T-cell (primary cell): ENCODE measurements around the gene FAM13A. TPM values are rescaled to one million over a fixed set of nuclear protein-coding genes. Genes with fewer than 3 reads are reported as not detected.
"Not testable (repeated sequence)": the region's sequence is repeated elsewhere in the genome, so short reads cannot be mapped to it uniquely, and the experiment has no call there.

Source experiments
- ATAC-seq, 4 experiments: fragments of 200-7000 bp in 3 of 4; fragments of 150-1000 bp in 1 of 4; cut with Tn5 transposase; replicated peaks in 1 of 4; 1 replicate in 3 of 4; 2 replicates in 1 of 4; pipeline ENCODE4 v1.10.0; 2021; ENCODE audit warnings: moderate library complexity in 3 of 4, mild to moderate bottlenecking in 2 of 4, moderate number of reproducible peaks in 1 of 4
- CTCF ChIA-PET, 2 donors: fragments of 300-600 bp; sonication (Branson Sonifier 250); formaldehyde crosslinking; loops; one replicate each; lab custom pipeline; 2022; ENCODE audit warnings: antibody characterized with exemption in 2 of 2; lab: Charles Lee
- POLR2A ChIA-PET, 2 donors: fragments of 300-600 bp; sonication (Branson Sonifier 250); formaldehyde crosslinking; loops; one replicate each; lab custom pipeline; 2022; ENCODE audit warnings: antibody characterized with exemption in 2 of 2; lab: Charles Lee
- DNase-seq, 35 experiments: peaks; one replicate each; pipeline versions ENCODE4 v3.0.0 to v3.0.0-alpha.2; 2013 to 2023
- H3K27ac ChIP-seq: one replicate; pipeline ENCODE4 v1.5.1; 2013; ENCODE audit warnings: low read length
- H3K27me3 ChIP-seq, 2 experiments: replicated peaks in 1 of 2; 1 replicate in 1 of 2; 2 replicates in 1 of 2; pipeline versions ENCODE4 v1.6.1 to v1.7.0; 2013; ENCODE audit warnings: low read length in 1 of 2, mixed read lengths in 1 of 2; ENCODE audit not compliant: control insufficient read depth in 2 of 2, insufficient read depth in 2 of 2; ENCODE audit errors: extremely low read depth in 1 of 2
- H3K36me3 ChIP-seq, 2 donors: 1 replicate in 1 of 2; 2 replicates in 1 of 2; pipeline versions ENCODE4 v1.6.1 to v1.7.0; 2013; ENCODE audit warnings: low read length in 1 of 2; ENCODE audit not compliant: control insufficient read depth in 2 of 2, insufficient read depth in 1 of 2; ENCODE audit errors: extremely low read depth in 1 of 2
- H3K4me1 ChIP-seq, 2 experiments: 1 replicate in 1 of 2; 2 replicates in 1 of 2; pipeline versions ENCODE4 v1.6.1 to v1.7.0; 2013; ENCODE audit warnings: low read length in 2 of 2, mixed read lengths in 1 of 2; ENCODE audit not compliant: insufficient read depth in 2 of 2, control insufficient read depth in 1 of 2; ENCODE audit errors: extremely low read depth in 1 of 2
- H3K4me3 ChIP-seq, 2 donors: 1 replicate in 1 of 2; 2 replicates in 1 of 2; pipeline versions ENCODE4 v1.5.1 to v1.7.0; 2013; ENCODE audit warnings: mild to moderate bottlenecking in 2 of 2, low read length in 1 of 2, moderate library complexity in 1 of 2; ENCODE audit not compliant: control insufficient read depth in 1 of 2; ENCODE audit errors: extremely low read depth in 1 of 2
- H3K9me3 ChIP-seq: 2 replicates; pipeline ENCODE4 v1.7.0; 2013
- H3K27ac Mint-ChIP-seq, 2 donors: one replicate each; pipeline ENCODE4 v1.8.0; 2020 to 2021; ENCODE audit warnings: mild to moderate bottlenecking in 2 of 2, mixed read lengths in 2 of 2
- H3K27me3 Mint-ChIP-seq, 2 donors: one replicate each; pipeline ENCODE4 v1.8.0; 2021 to 2022; ENCODE audit warnings: mixed read lengths in 2 of 2
- H3K36me3 Mint-ChIP-seq: one replicate; pipeline ENCODE4 v1.8.0; 2021; ENCODE audit warnings: mixed read lengths
- H3K4me1 Mint-ChIP-seq, 3 donors: one replicate each; pipeline ENCODE4 v1.8.0; 2020 to 2022; ENCODE audit warnings: mixed read lengths in 3 of 3, mild to moderate bottlenecking in 1 of 3
- H3K4me3 Mint-ChIP-seq, 3 donors: one replicate each; pipeline ENCODE4 v1.8.0; 2020 to 2022; ENCODE audit warnings: mild to moderate bottlenecking in 3 of 3, mixed read lengths in 3 of 3, moderate library complexity in 3 of 3
- H3K9me3 Mint-ChIP-seq, 3 donors: one replicate each; pipeline ENCODE4 v1.8.0; 2020 to 2022; ENCODE audit warnings: mixed read lengths in 3 of 3
- WGBS: methylation state at CpG from one replicate; pipeline ENCODE4 v1.1.5; 2013; ENCODE audit warnings: missing lambda C conversion rate; ENCODE audit not compliant: insufficient coverage; 5-methylcytosine and 5-hydroxymethylcytosine counted together
- total RNA-seq, 35 experiments: library from RNA in 6 of 35; stranded (reverse) in 6 of 35; fragments of 120-200 nt in 1 of 35; gene quantifications; one replicate each; pipeline versions ENCODE4 v1.2.1 to v1.2.4 and lab custom pipeline; 2013 to 2026

FAM13A gene
- total RNA-seq, 5 donors from 2014 or later (not counting 1 experiment from before 2014, with no cell fraction given): 11.3 to 92.9 (median 22.7) TPM

- Mint-ChIP-seq H3K9me3 (peaks cover 0 to 13% (median 0%) of the 10 kb centered on the region in 3 donors), H3K4me3 (peak overlapping the region in 1 of 3 donors; percentile 4), H3K27me3 (no peaks in the 10 kb centered on the region), H3K4me1 (peaks cover 24 to 52% (median 34%) of the 10 kb centered on the region in 3 donors), H3K27ac (peak overlapping the region; percentile 24 to 47), H3K36me3 (no peaks in the 10 kb centered on the region)
- DNase-seq (no peak), ATAC-seq (peak in 2 of 4 experiments; percentile 27 to 60)
- Histone ChIP-seq H3K4me3 (no peak overlapping the region), H3K9me3 (no peaks in the 10 kb centered on the region), H3K4me1 (peaks cover 0 to 2% of the 10 kb centered on the region in 2 experiments), H3K27me3 (peaks cover 0 to 6% of the 10 kb centered on the region in 2 experiments), H3K27ac (no peak overlapping the region), H3K36me3 (no peaks in the 10 kb centered on the region)
- CTCF ChIA-PET: no interaction called here
- POLR2A ChIA-PET: interaction anchor here in 1 of 2 donors (0.7 kb wide), 1 partner anchor 561 kb away, joined by 3 read pairs; no protein-coding TSS in a partner anchor
Observed at GRCh38 chr4:88927420-88927819, 129.6 kb downstream of the FAM13A start.

GRCh38 chr4:88919056-88919455 is 137.9 kb downstream of the FAM13A start:
- Mint-ChIP-seq H3K9me3 (no peaks in the 10 kb centered on the region), H3K4me3 (no peak overlapping the region), H3K27ac (no peak overlapping the region), H3K4me1 (no peaks in the 10 kb centered on the region), H3K36me3 (peaks cover 2% of the 10 kb centered on the region), H3K27me3 (peaks cover 0 to 4% of the 10 kb centered on the region in 2 donors)
- no peaks in the 10 kb centered on the region for H3K4me1 ChIP-seq
- H3K36me3 ChIP-seq: no peaks in the 10 kb centered on the region
- H3K9me3 ChIP-seq: no peaks in the 10 kb centered on the region
- ChIA-PET CTCF (no interaction called here), POLR2A (no interaction called here)
- no peak overlapping the region for H3K27ac ChIP-seq
- H3K4me3 ChIP-seq: no peak overlapping the region
- ATAC-seq: no peak
- no peaks in the 10 kb centered on the region for H3K27me3 ChIP-seq
- DNase-seq: no peak

- not testable (repeated sequence) for H3K4me3 ChIP-seq, H3K27ac Mint-ChIP-seq, H3K36me3 ChIP-seq, H3K4me1 ChIP-seq, H3K27me3 Mint-ChIP-seq, H3K9me3 ChIP-seq, H3K27ac ChIP-seq, DNase-seq, H3K4me3 Mint-ChIP-seq, H3K4me1 Mint-ChIP-seq, ATAC-seq, H3K9me3 Mint-ChIP-seq, H3K27me3 ChIP-seq, H3K36me3 Mint-ChIP-seq
- ChIA-PET CTCF (interaction anchor here in 1 of 2 donors (0.7 kb wide), 1 partner anchor 1508 kb away, joined by 3 read pairs; no protein-coding TSS in a partner anchor), POLR2A (interaction anchor here in 1 of 2 donors (0.5 kb wide), 1 partner anchor 107 kb away, joined by 7 read pairs; no protein-coding TSS in a partner anchor)
Observed at GRCh38 chr4:88913181-88913580, 143.8 kb downstream of the FAM13A start.

- H3K27me3 Mint-ChIP-seq: no peaks in the 10 kb centered on the region
- no peak overlapping the region for H3K27ac Mint-ChIP-seq
- ATAC-seq: no peak
- Histone ChIP-seq H3K9me3 (no peaks in the 10 kb centered on the region), H3K27ac (no peak overlapping the region), H3K27me3 (peaks cover 0 to 4% of the 10 kb centered on the region in 2 experiments), H3K4me1 (no peaks in the 10 kb centered on the region), H3K4me3 (no peak overlapping the region), H3K36me3 (no peaks in the 10 kb centered on the region)
- CTCF ChIA-PET: interaction anchor here in 1 of 2 donors (0.6 kb wide), 1 partner anchor 79 kb away, joined by 4 read pairs; no protein-coding TSS in a partner anchor
- no peaks in the 10 kb centered on the region for H3K9me3 Mint-ChIP-seq
- H3K4me1 Mint-ChIP-seq: no peaks in the 10 kb centered on the region
- no peak for DNase-seq
- no peaks in the 10 kb centered on the region for H3K36me3 Mint-ChIP-seq
- 100% methylated on average over 1 of the region's 5 CpGs for whole genome bisulfite sequencing
- POLR2A ChIA-PET: no interaction called here
- H3K4me3 Mint-ChIP-seq: no peak overlapping the region
Observed at GRCh38 chr4:88911246-88912212, 145.5 kb downstream of the FAM13A start.

- peaks cover 0 to 4% of the 10 kb centered on the region in 2 experiments for H3K27me3 ChIP-seq
- ATAC-seq (no peak), DNase-seq (no peak)
- Mint-ChIP-seq H3K27me3 (peaks cover 0 to 3% of the 10 kb centered on the region in 2 donors), H3K9me3 (no peaks in the 10 kb centered on the region), H3K27ac (no peak overlapping the region), H3K36me3 (no peaks in the 10 kb centered on the region), H3K4me1 (no peaks in the 10 kb centered on the region), H3K4me3 (no peak overlapping the region)
- H3K27ac ChIP-seq: no peak overlapping the region
- no peaks in the 10 kb centered on the region for H3K9me3 ChIP-seq
- no CpG with 5 or more reads among the region's 2 CpGs for WGBS
- no peak overlapping the region for H3K4me3 ChIP-seq
- no peaks in the 10 kb centered on the region for H3K4me1 ChIP-seq
- no peaks in the 10 kb centered on the region for H3K36me3 ChIP-seq
- POLR2A ChIA-PET: interaction anchor here in 1 of 2 donors (0.7 kb wide), 1 partner anchor 22 kb away, joined by 7 read pairs; no protein-coding TSS in a partner anchor
- CTCF ChIA-PET: interaction anchor here in 1 of 2 donors (0.7 kb wide), 1 partner anchor 41 kb away, joined by 5 read pairs; no protein-coding TSS in a partner anchor
Observed at GRCh38 chr4:88910101-88910500, 146.9 kb downstream of the FAM13A start.

GRCh38 chr4:88908521-88908920 is 148.5 kb downstream of the FAM13A start:
- Histone ChIP-seq H3K27ac (no peak overlapping the region), H3K4me3 (no peak overlapping the region), H3K9me3 (no peaks in the 10 kb centered on the region), H3K36me3 (no peaks in the 10 kb centered on the region), H3K4me1 (no peaks in the 10 kb centered on the region), H3K27me3 (peaks cover 0 to 4% of the 10 kb centered on the region in 2 experiments)
- ATAC-seq (no peak), DNase-seq (no peak)
- H3K4me3 Mint-ChIP-seq: no peak overlapping the region
- ChIA-PET CTCF (interaction anchor here in 1 of 2 donors (0.6 kb wide), 1 partner anchor 17 kb away, joined by 3 read pairs; no protein-coding TSS in a partner anchor), POLR2A (no interaction called here)
- 83% methylated on average over 2 of the region's 3 CpGs for WGBS
- H3K27ac Mint-ChIP-seq: no peak overlapping the region
- no peaks in the 10 kb centered on the region for H3K36me3 Mint-ChIP-seq
- peaks cover 0 to 3% of the 10 kb centered on the region in 2 donors for H3K27me3 Mint-ChIP-seq
- H3K9me3 Mint-ChIP-seq: peaks cover under 1 to 3% (median 2%) of the 10 kb centered on the region in 3 donors
- H3K4me1 Mint-ChIP-seq: no peaks in the 10 kb centered on the region
